Calu3 (cell line): ENCODE data around the gene NTRK2. TPM values are rescaled to one million over a fixed set of nuclear protein-coding genes. Genes with fewer than 3 reads are reported as not detected.

Experiments
- BruUV-seq: library from RNA; stranded (reverse); fragments of 400-500 nt; replicated peaks from 2 replicates; lab custom pipeline; 2021; lab: Mats Ljungman, UMichigan
- CTCF ChIA-PET: fragments of 300-600 bp; sonication (Branson Sonifier 250); formaldehyde crosslinking; loops from one replicate; lab custom pipeline; 2022; ENCODE audit warnings: antibody characterized with exemption; lab: Charles Lee
- DNase-seq: peaks from one replicate; pipeline ENCODE4 v3.0.0; 2022
- H3K27ac Mint-ChIP-seq: one replicate; pipeline ENCODE4 v1.8.0; 2022; ENCODE audit warnings: mixed read lengths; ENCODE audit not compliant: unreplicated experiment
- H3K27me3 Mint-ChIP-seq: one replicate; pipeline ENCODE4 v1.8.0; 2022; ENCODE audit warnings: mixed read lengths; ENCODE audit not compliant: unreplicated experiment
- H3K36me3 Mint-ChIP-seq: one replicate; pipeline ENCODE4 v1.8.0; 2022; ENCODE audit warnings: mild to moderate bottlenecking, moderate library complexity, mixed read lengths; ENCODE audit not compliant: insufficient read depth, unreplicated experiment
- H3K4me1 Mint-ChIP-seq: one replicate; pipeline ENCODE4 v1.8.0; 2022; ENCODE audit warnings: mild to moderate bottlenecking, low read depth, mixed read lengths; ENCODE audit not compliant: unreplicated experiment
- H3K4me3 Mint-ChIP-seq: one replicate; pipeline ENCODE4 v1.8.0; 2022; ENCODE audit warnings: mild to moderate bottlenecking, low read depth, moderate library complexity, mixed read lengths; ENCODE audit not compliant: unreplicated experiment
- H3K9me3 Mint-ChIP-seq: one replicate; pipeline ENCODE4 v1.8.0; 2022; ENCODE audit warnings: low read depth, mixed read lengths; ENCODE audit not compliant: unreplicated experiment
- CTCF ChIP-seq: fragments of 200-600 bp; IDR thresholded peaks from one replicate; pipeline ENCODE4 v1.8.0; 2022; ENCODE audit warnings: antibody characterized with exemption; ENCODE audit not compliant: unreplicated experiment
- intact Hi-C: fragments of 100-400 bp; cut with micrococcal nuclease; formaldehyde crosslinking; loops from one replicate; pipeline ENCODE4 v1.10.0; 2022; ENCODE audit not compliant: unreplicated experiment
- total RNA-seq: library from RNA; stranded (reverse); gene quantifications from 2 replicates; pipeline ENCODE4 v1.2.3, GENCODE V29; 2022

Gene NTRK2
- total RNA-seq, 1 experiment from 2014 or later, result 2.1 TPM

GRCh38 chr9:84781931-84782866 is 112.7 kb downstream of the NTRK2 start:
- no TSS peak for BruUV-seq
- H3K36me3 Mint-ChIP-seq, result no peaks in the 10 kb centered on the region
- no peaks in the 10 kb centered on the region for H3K9me3 Mint-ChIP-seq
- H3K4me1 Mint-ChIP-seq, result no peaks in the 10 kb centered on the region
- TF ChIP-seq CTCF, result no peak
- no peaks in the 10 kb centered on the region for H3K27me3 Mint-ChIP-seq
- intact Hi-C loops, result loop anchor here (1.0 to 5.0 kb wide), 3 partner anchors 70 to 385 kb away; no protein-coding TSS in a partner anchor
- H3K4me3 Mint-ChIP-seq, result no peak overlapping the region
- CTCF ChIA-PET, result interaction anchor here (0.8 to 2.0 kb wide), 2 partner anchors 11 to 85 kb away, joined by 3 to 9 read pairs; no protein-coding TSS in a partner anchor
- DNase-seq, result no peak
- no peak overlapping the region for H3K27ac Mint-ChIP-seq

GRCh38 chr9:84785792-84786547 is 116.4 kb downstream of the NTRK2 start:
- intact Hi-C loops, result loop anchor here (5.0 kb wide), 1 partner anchor 161 kb away; no protein-coding TSS in a partner anchor
- no TSS peak for BruUV-seq
- TF ChIP-seq CTCF, result no peak
- Mint-ChIP-seq H3K9me3 (no peaks in the 10 kb centered on the region), H3K4me1 (peaks cover 13% of the 10 kb centered on the region), H3K4me3 (no peak overlapping the region), H3K27ac (no peak overlapping the region), H3K36me3 (no peaks in the 10 kb centered on the region), H3K27me3 (no peaks in the 10 kb centered on the region)
- CTCF ChIA-PET, result no interaction called here
- no peak for DNase-seq

- BruUV-seq, result no TSS peak
- DNase-seq, result no peak
- Mint-ChIP-seq H3K4me1 (peaks cover 26% of the 10 kb centered on the region), H3K27ac (no peak overlapping the region), H3K36me3 (no peaks in the 10 kb centered on the region), H3K4me3 (no peak overlapping the region), H3K9me3 (no peaks in the 10 kb centered on the region), H3K27me3 (no peaks in the 10 kb centered on the region)
- intact Hi-C loops, result loop anchor here (5.0 kb wide), 1 partner anchor 158 kb away; no protein-coding TSS in a partner anchor
- CTCF ChIA-PET, result no interaction called here
- no peak for TF ChIP-seq CTCF
These were observed 119.4 kb downstream of the NTRK2 start for GRCh38 chr9:84788803-84789462.

- no peaks in the 10 kb centered on the region for H3K36me3 Mint-ChIP-seq
- H3K9me3 Mint-ChIP-seq, result no peaks in the 10 kb centered on the region
- no peak overlapping the region for H3K27ac Mint-ChIP-seq
- H3K4me3 Mint-ChIP-seq, result no peak overlapping the region
- intact Hi-C loops, result loop anchor here (5.0 kb wide), 1 partner anchor 158 kb away; no protein-coding TSS in a partner anchor
- TF ChIP-seq CTCF, result no peak
- CTCF ChIA-PET, result no interaction called here
- DNase-seq, result no peak
- no TSS peak for BruUV-seq
- peaks cover 27% of the 10 kb centered on the region for H3K4me1 Mint-ChIP-seq
- H3K27me3 Mint-ChIP-seq, result no peaks in the 10 kb centered on the region
These were observed 119.9 kb downstream of the NTRK2 start for GRCh38 chr9:84789463-84789830.
